Keratinocyte (primary cell): ENCODE data around the gene DBX2. TPM values are rescaled to one million over a fixed set of nuclear protein-coding genes. Genes with fewer than 3 reads are reported as not detected.
"Not testable (repeated sequence)": the region's sequence is repeated elsewhere in the genome, so short reads cannot be mapped to it uniquely, and the experiment has no call there.

Experiments used
- DNase-seq: peaks from one replicate; pipeline ENCODE4 v3.0.0-alpha.2; 2011; ENCODE audit warnings: low read depth, missing footprints, low spot score
- FAIRE-seq: peaks from 2 replicates; lab custom pipeline; 2011; peaks lifted over from hg19 to GRCh38; lab: Jason Lieb, UNC
- H2AFZ ChIP-seq: 2 replicates; pipeline ENCODE4 v1.6.0; 2012; ENCODE audit warnings: low read length, control low read depth, inconsistent platforms; ENCODE audit not compliant: control insufficient read depth
- H3K27ac ChIP-seq: 2 replicates; pipeline ENCODE4 v1.5.1; 2011; ENCODE audit warnings: low read length; ENCODE audit not compliant: control insufficient read depth, insufficient read depth
- H3K27me3 ChIP-seq: 3 replicates; pipeline ENCODE4 v1.6.0; 2011; ENCODE audit warnings: low read length; ENCODE audit not compliant: control insufficient read depth, insufficient read depth; ENCODE audit errors: extremely low read depth
- H3K36me3 ChIP-seq, 2 experiments: 2 replicates in 1 of 2; 3 replicates in 1 of 2; pipeline ENCODE4 v1.5.1; 2011; ENCODE audit warnings: low read length in 2 of 2, mild to moderate bottlenecking in 1 of 2; ENCODE audit not compliant: control insufficient read depth in 2 of 2, insufficient read depth in 2 of 2; ENCODE audit errors: extremely low read depth in 1 of 2
- H3K4me1 ChIP-seq: 3 replicates; pipeline ENCODE4 v1.5.1; 2011; ENCODE audit warnings: low read length; ENCODE audit not compliant: control insufficient read depth, insufficient read depth; ENCODE audit errors: extremely low read depth
- H3K4me2 ChIP-seq: 3 replicates; pipeline ENCODE4 v1.6.0; 2011; ENCODE audit warnings: low read depth, low read length; ENCODE audit not compliant: control insufficient read depth, insufficient read depth; ENCODE audit errors: extremely low read depth
- H3K4me3 ChIP-seq, 3 experiments: fragments of 200-600 bp in 1 of 3; sonication (generic) in 1 of 3; 2 replicates in 2 of 3; 3 replicates in 1 of 3; pipeline ENCODE4 v1.5.1; 2011 to 2016; ENCODE audit warnings: low read length in 3 of 3, mild to moderate bottlenecking in 3 of 3, control low read depth in 2 of 3, inconsistent platforms in 1 of 3, low read depth in 1 of 3, mixed read lengths in 1 of 3, mixed run types in 1 of 3, moderate library complexity in 1 of 3; ENCODE audit not compliant: control insufficient read depth in 2 of 3, insufficient read depth in 2 of 3; ENCODE audit errors: extremely low read depth in 1 of 3
- H3K79me2 ChIP-seq: 2 replicates; pipeline ENCODE4 v1.6.0; 2012; ENCODE audit warnings: low read length; ENCODE audit not compliant: control insufficient read depth, insufficient read depth
- H3K9ac ChIP-seq: 3 replicates; pipeline ENCODE4 v1.6.0; 2011; ENCODE audit warnings: low read length; ENCODE audit not compliant: control insufficient read depth, insufficient read depth; ENCODE audit errors: extremely low read depth
- H3K9me1 ChIP-seq: 3 replicates; pipeline ENCODE4 v1.6.0; 2011; ENCODE audit warnings: low read length; ENCODE audit not compliant: control insufficient read depth, insufficient read depth; ENCODE audit errors: extremely low read depth
- H3K9me3 ChIP-seq: 2 replicates; pipeline ENCODE4 v1.5.1; 2012; ENCODE audit warnings: low read depth, low read length; ENCODE audit not compliant: control insufficient read depth
- H4K20me1 ChIP-seq: 3 replicates; pipeline ENCODE4 v1.6.0; 2011; ENCODE audit warnings: low read length; ENCODE audit not compliant: control insufficient read depth, insufficient read depth; ENCODE audit errors: extremely low read depth
- CTCF ChIP-seq, 3 experiments: IDR thresholded peaks in 1 of 3; conservative IDR thresholded peaks in 1 of 3; optimal IDR thresholded peaks in 1 of 3; 2 replicates in 2 of 3; 3 replicates in 1 of 3; pipeline versions ENCODE3 to v1.5.1; 2011; ENCODE audit warnings: low read length in 3 of 3, mild to moderate bottlenecking in 3 of 3, moderate library complexity in 2 of 3, control low read depth in 1 of 3, inconsistent platforms in 1 of 3; ENCODE audit not compliant: insufficient read depth in 2 of 3; ENCODE audit errors: extremely low read depth in 1 of 3
- EZH2 ChIP-seq: IDR thresholded peaks from one replicate; pipeline ENCODE4 v1.6.1; 2012; ENCODE audit warnings: inconsistent platforms, mild to moderate bottlenecking, low read length, moderate library complexity
- dilution Hi-C: fragments of 300-500 bp; cut with MboI; formaldehyde crosslinking; loops from one replicate; pipeline ENCODE4 v1.7.0; 2020; ENCODE audit warnings: low sequenced_read_pairs; ENCODE audit not compliant: extremely low pct_ligation_motif_present
- polyA plus RNA-seq, 5 experiments: library from polyadenylated mRNA; depleted of rRNA in 3 of 5; stranded (reverse) in 3 of 5; stranded (forward) in 1 of 5; unstranded in 1 of 5; fragments of >200 nt; gene quantifications; 1 replicate in 1 of 5; 2 replicates in 3 of 5; 3 replicates in 1 of 5; pipeline versions ENCODE4 v1.2.1 to v1.2.3, GENCODE V29; 2011 to 2012; ENCODE audit warnings: missing spikeins in 2 of 5, low read depth in 1 of 5, low replicate concordance in 1 of 5

The DBX2 gene
- polyA plus RNA-seq, 1 donor (not counting 4 experiments of a cell fraction or from before 2014, with no cell fraction given): not detected

GRCh38 chr12:45088608-45089007 lies 37.7 kb upstream of the DBX2 start:
- no peak for DNase-seq
- Histone ChIP-seq H2AFZ (no peak overlapping the region), H3K9ac (no peak overlapping the region), H3K9me1 (no peaks in the 10 kb centered on the region), H3K79me2 (no peaks in the 10 kb centered on the region), H3K4me1 (no peaks in the 10 kb centered on the region), H3K4me2 (no peak overlapping the region), H3K9me3 (no peaks in the 10 kb centered on the region), H3K36me3 (no peaks in the 10 kb centered on the region), H3K27me3 (no peaks in the 10 kb centered on the region), H3K27ac (no peak overlapping the region), H4K20me1 (no peaks in the 10 kb centered on the region), H3K4me3 (no peak overlapping the region)
- no peak for TF ChIP-seq EZH2
- no peak for TF ChIP-seq CTCF (optimal IDR thresholded peaks at IDR 0.05 in 1 of 3, IDR thresholded peaks at IDR 0.05 in 1 of 3, conservative IDR thresholded peaks at IDR 0.05 in 1 of 3; ENCODE audit: extremely low read depth in 1 of 3, insufficient read depth in 2 of 3, low read length in 3 of 3)
- dilution Hi-C loops: no loop called here
- no peak for FAIRE-seq

DNA sequence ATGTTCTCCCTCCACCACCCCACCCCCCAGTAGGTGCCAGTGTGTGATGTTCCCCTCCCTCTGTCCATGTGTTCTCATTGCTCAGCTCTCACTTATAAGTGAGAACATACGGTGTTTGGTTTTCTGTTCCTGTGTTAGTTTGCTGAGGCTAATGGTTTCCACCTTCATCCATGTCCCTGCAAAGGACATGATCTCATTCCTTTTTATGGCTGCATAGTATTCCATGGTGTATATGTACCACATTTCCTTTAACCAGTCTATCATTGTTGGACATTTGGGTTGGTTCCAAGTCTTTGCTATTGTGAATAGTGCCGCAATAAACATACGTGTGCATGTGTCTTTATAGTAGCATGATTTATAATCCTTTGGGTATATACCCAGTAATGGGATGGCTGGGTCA lies 33.3 kb upstream of the DBX2 start:
- H3K27me3 ChIP-seq, H3K9ac ChIP-seq, H3K79me2 ChIP-seq, H3K9me1 ChIP-seq, DNase-seq, H3K4me3 ChIP-seq, H3K36me3 ChIP-seq, H3K4me2 ChIP-seq, H2AFZ ChIP-seq, H3K27ac ChIP-seq, H3K9me3 ChIP-seq, FAIRE-seq, dilution Hi-C loops, H4K20me1 ChIP-seq, H3K4me1 ChIP-seq: not testable (repeated sequence)

DNA sequence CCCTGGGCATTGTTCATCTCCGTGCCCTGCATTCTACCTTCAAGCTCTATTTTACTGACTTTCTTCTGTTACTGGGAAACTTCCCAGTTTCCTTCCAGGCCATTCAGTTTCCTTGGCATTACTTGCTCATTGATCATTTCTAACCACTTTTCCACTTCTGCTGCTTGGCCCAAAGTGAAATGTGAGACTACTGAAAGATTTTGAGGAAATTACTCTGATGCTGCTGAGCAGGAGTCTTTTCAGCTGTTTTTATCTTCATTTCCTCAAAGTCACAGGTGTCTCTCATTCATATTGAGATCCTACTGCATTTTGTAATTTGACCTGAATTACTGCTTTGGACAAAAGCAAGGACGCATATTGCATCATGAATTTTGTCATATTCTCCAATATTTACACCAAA lies 26.4 kb upstream of the DBX2 start:
- no peaks in the 10 kb centered on the region for H4K20me1 ChIP-seq
- no peaks in the 10 kb centered on the region for H3K4me1 ChIP-seq
- FAIRE-seq (no peak), DNase-seq (no peak)
- no peak for TF ChIP-seq CTCF (optimal IDR thresholded peaks at IDR 0.05 in 1 of 3, IDR thresholded peaks at IDR 0.05 in 1 of 3, conservative IDR thresholded peaks at IDR 0.05 in 1 of 3; ENCODE audit: extremely low read depth in 1 of 3, insufficient read depth in 2 of 3, low read length in 3 of 3)
- no peak for TF ChIP-seq EZH2
- H3K4me2 ChIP-seq: no peak overlapping the region
- H3K36me3 ChIP-seq: no peaks in the 10 kb centered on the region
- H3K9ac ChIP-seq: no peak overlapping the region
- H3K79me2 ChIP-seq: no peaks in the 10 kb centered on the region
- H3K4me3 ChIP-seq: no peak overlapping the region
- peaks cover 3% of the 10 kb centered on the region for H3K27me3 ChIP-seq
- H3K9me3 ChIP-seq: no peaks in the 10 kb centered on the region
- dilution Hi-C loops: no loop called here
- no peak overlapping the region for H2AFZ ChIP-seq
- H3K27ac ChIP-seq: no peak overlapping the region
- H3K9me1 ChIP-seq: no peaks in the 10 kb centered on the region
